Activated T-cell treated with anti-CD3 and anti-CD28 coated beads for 4 hours (primary cell): ENCODE measurements around the gene RPGRIP1.
"Not testable (repeated sequence)": the region's sequence is repeated elsewhere in the genome, so short reads cannot be mapped to it uniquely, and the experiment has no call there.

Experiments
- DNase-seq: peaks from one replicate; pipeline ENCODE4 v3.0.0-alpha.2; 2020

The RPGRIP1 gene

DNA sequence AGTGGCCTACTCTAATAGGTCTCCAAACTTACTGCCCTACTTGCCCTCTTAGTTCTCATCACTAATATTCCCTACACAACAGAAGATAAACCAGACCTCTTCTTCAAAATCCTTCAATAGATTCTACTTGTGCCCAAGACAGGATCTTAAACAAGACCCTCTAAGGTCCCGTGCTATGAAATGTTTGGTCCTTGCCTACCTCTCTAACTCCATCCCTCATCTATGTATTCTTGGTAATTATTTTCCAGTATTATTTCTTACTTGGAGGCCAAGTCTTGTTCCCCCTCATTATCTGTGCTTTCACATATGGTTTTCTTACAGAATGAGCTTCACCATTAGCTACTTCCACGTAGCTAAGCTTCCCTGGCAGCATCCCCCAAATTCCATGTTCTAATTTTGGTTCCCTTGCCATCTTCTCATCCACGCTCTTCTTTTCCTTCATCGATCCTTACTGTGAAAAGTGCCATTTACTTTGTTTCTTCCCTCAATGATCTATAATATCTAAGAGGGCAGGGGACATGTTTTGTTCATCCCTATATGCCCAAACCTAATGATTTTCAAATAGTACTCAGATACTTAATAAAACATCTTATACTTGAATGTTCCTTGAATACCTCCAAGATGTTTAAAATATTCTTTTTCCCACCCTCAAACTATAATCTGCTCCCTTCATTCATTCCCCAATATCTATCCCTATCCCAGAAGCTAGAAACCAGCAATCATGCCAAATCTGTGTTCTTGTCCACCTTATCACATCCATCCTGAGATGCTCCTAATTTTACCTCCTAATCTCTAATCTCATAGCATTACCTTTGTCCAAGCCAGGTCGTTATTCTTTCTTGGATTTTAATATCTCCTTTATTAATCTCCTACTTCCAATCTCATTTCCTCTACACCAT is 20.7 kb upstream of the RPGRIP1 start:
- no peak for DNase-seq

- DNase-seq, result no peak
Observed at GRCh38 chr14:21261824-21262223, 18.1 kb upstream of the RPGRIP1 start.

DNA sequence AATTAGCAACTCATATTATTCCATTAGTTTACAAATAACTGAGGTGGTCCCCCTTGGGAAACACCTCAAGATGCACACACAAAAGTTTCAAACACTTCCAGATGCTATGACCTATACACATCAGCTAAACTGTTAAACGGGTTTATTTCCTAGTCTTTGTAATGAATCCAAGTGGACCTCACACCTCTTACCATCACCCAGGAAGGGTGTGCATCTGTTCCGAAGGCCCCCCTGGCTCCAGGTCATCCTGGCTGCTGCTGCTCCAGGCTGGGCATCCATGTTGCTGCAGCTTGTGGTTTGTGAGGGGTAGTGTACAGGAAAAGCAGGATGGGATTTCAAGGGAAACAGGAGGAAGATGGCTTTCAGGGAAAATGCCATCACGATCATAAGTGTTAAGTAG is 17.5 kb upstream of the RPGRIP1 start:
- no peak for DNase-seq

- no peak for DNase-seq
Observed at GRCh38 chr14:21263284-21264024, 16.4 kb upstream of the RPGRIP1 start.

- no peak for DNase-seq
Observed at GRCh38 chr14:21264025-21264801, 15.7 kb upstream of the RPGRIP1 start.

DNA sequence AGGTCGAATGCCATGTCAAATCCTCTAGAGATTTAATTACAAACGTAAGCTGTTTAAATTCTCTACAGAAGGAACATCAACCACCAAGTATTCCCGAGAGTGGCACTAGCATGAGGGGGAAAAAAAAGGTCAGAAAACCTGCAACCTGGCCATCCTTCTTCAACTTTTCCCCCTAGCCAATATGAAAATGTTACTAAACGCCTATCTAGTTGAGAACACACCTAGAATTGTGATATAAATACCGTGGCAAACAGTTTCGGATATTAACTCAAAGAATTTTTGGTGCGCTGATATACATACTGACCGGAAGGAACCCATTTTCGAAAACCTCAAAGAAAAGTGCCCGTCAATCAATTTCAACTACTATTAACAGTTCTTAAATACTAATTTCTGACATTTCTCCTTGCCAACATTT is 12.4 kb upstream of the RPGRIP1 start:
- no peak for DNase-seq

GRCh38 chr14:21267886-21268616 is 11.8 kb upstream of the RPGRIP1 start:
- no peak for DNase-seq

DNA sequence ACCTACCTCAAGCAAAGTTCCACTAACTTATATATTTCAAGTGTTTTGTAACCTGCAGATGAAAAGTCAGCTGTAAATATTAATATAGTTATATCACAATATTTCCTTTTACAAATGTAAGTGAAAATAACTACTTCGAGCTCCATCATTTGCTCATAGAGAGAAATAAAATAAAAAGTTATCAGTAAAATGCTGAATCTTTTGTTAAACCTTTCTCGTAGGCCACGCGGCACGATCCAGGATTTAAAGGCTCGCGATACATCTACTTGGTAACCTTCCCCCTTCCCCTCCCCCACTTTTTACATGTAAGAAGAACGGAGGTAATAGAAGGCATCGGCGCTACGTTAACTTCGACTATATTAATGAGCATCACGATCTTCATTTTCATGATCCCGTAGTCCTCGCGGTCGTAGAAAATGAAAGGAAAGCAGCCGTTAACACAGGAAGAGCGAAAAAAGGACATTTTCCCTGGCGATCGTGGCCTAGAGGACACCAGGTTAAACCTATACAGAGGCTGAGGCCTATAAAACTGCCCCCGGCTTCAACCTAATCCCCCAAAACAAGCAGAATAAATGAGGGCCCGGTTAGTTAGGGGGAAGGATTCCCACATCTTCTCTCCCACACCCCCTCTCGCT is 11.1 kb upstream of the RPGRIP1 start:
- no peak for DNase-seq

DNA sequence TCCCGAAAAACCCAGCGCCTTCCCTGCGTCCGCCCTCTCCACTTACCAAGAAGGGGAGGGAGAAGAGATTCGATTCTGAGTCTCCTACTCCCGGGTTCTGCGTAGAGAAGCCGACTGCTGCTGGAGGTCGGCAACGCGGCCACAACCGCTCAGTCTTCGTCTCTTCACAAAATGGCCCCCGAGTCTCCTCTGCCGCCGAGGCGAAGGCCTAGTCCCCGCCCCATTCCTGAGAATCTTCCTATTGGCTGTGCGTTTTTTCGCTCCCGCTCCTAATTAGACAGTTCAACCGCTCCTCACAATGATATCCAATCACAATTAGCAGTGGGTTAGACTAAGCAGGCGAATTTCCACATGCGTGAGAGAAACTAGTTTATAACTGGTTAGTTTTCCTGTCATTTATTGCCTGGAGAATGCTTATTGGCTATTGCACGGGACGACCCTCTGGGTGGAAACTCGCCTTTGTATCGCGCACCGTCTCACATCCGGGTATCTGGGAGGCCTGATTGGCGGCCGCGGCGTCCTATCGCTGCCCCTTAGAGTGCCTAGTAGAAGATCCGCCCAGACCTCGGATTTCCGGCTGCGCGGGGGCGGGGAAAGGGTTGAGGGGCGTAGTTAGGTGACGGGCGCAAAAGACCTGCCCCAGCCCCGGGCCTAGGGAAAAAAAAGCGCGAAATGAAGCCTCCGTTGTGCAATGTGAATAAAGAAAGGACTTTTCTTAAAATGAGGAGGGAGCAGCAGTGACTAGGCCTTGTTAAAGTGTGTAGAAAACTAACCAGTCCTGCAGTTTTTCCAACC is 10.4 kb upstream of the RPGRIP1 start, which contains the start of gene HNRNPC:
TSS of gene HNRNPC (minus strand) at position 191 of the 795 bp plus-strand sequence. CDS start 35,249 bp downstream, outside the sequence.
- peak; percentile 100 for DNase-seq

- not testable (repeated sequence) for DNase-seq
Observed at GRCh38 chr14:21272661-21273060, 7.2 kb upstream of the RPGRIP1 start.

DNA sequence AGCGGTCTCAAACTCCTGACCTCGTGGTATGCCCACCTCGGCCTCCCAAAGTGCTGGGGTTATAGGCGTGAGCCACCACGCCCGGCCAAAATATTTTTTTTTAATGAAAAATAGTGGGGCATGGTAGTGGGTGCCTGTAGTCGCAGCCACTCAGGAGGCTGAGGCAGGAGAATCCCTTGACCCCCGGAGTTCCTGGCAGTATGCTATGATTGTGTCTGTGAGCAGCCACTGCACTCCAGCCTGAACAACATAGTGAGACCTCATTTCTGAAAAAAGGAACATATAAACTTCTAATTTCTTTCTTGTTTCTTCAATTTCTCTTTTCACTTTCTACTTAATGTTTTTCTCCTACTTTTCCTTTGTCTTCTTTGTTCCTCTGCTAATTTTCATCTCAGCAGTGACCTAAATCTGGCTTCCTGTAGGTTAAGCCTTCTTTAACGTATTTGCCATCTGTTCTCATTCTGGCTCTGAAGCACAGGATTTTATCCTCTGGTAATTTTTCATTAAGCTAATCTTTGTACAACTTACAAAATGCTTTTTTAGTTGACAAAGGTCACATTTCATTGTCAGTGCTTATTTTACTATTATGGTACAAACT is 4.5 kb upstream of the RPGRIP1 start:
- DNase-seq, result no peak

DNA sequence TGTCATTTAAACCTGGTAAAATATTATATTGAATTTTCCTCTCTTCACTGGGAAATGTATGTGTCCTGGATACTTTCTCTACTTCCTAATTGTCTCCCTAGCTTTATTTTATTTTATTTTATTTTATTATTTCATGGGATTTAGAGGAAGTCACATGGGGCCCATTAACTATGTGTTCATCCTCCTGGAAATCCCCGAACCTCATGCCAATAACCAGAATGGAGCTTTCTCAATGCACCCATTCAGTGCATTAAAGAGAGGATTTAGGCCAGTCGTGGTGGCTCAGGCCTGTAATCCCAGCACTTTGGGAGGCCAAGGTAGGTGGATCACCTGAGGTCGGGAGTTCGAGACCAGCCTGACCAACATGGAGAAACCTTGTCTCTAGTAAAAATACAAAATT is 1.3 kb upstream of the RPGRIP1 start:
- DNase-seq, result no peak

DNA sequence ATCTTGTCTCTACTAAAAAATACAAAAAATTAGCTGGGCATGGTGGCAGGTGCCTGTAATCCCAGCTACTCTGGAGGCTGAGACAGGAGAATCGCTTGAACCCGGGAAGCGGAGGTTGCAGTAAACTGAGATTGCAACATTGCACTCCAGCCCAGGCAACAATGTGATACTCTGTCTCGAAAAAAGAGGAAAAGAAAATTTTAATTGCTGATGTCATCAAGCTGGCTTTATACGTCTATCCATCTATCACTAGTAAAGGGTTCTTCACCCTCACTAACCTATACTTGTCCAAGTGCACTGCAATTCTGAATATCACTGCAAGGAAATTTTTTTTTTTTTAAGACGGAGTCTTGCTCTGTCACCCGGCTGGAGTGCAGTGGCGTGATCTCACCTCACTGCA is 2.0 kb downstream of the RPGRIP1 start:
- not testable (repeated sequence) for DNase-seq

DNA sequence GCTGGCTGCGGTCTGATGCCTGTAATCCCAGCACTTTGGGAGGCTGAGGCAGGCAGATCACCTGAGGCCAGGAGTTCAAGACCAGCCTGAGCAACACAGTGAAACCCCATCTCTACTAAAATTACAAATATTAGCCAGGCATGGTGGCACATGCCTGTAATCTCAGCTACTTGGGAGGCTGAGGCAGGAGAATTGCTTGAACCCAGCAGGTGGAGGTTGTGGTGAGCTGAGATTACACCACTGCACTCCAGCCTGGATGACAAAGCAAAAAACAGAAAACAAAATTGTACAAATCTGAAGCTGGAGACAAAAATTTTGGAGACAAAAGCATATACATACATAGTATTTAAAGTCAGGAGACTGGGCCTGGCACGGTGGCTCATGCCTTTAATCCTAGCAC is 6.6 kb downstream of the RPGRIP1 start:
- not testable (repeated sequence) for DNase-seq

GRCh38 chr14:21287168-21287567 is 7.3 kb downstream of the RPGRIP1 start:
- DNase-seq, result no peak

DNA sequence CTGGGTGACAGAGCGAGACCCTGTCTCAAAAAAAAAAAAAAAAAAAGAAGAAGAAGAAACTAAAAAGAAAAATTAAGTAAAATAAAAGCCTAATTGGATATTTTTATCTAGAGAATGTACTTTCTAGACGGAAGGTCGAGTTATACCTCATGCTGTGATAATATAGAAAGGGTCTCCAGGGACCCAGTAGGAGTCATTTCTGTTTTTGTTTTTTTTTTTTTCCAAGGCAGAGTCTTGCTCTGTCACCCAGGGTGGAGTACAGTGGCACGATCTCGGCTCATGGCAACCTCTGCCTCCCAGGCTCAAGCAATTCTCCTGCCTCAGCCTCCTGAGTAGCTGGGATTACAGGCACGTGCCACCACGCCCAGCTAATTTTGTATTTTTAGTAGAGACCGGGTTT is 14.1 kb downstream of the RPGRIP1 start:
- DNase-seq, result not testable (repeated sequence)

- DNase-seq, result no peak
Observed at GRCh38 chr14:21298358-21298757, 18.5 kb downstream of the RPGRIP1 start.

GRCh38 chr14:21299562-21300130 is 19.8 kb downstream of the RPGRIP1 start:
- DNase-seq, result no peak

DNA sequence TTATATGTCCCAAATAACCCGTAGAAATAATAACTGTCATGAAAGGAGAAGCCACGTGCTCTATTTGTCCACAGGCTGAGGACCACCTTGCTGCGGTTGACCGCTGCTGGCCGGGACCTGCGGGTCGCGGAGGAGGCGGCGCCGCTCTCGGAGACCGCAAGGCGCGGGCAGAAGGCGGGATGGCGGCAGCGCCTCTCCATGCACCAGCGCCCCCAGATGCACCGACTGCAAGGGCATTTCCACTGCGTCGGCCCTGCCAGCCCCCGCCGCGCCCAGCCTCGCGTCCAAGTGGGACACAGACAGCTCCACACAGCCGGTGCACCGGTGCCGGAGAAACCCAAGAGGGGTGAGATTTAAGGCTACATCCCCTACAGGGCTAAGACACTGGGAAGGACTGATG is 21.0 kb downstream of the RPGRIP1 start:
- DNase-seq, result no peak
